MCF 10A (cell line): ENCODE data around the gene KPNA5. TPM values are rescaled to one million over a fixed set of nuclear protein-coding genes. Genes with fewer than 3 reads are reported as not detected.

Experiments
- Bru-seq: library from RNA; stranded (reverse); fragments of 400-500 nt; gene quantifications from one replicate; lab custom pipeline; 2021; lab: Mats Ljungman, UMichigan
- BruChase-seq, 2 experiments: library from RNA; stranded (reverse); fragments of 400-500 nt; gene quantifications; one replicate each; lab custom pipeline; 2021; lab: Mats Ljungman, UMichigan
- BruUV-seq: library from RNA; stranded (reverse); fragments of 400-500 nt; replicated peaks from 2 replicates; lab custom pipeline; 2021; lab: Mats Ljungman, UMichigan
- CTCF ChIA-PET: fragments of 300-600 bp; sonication (Branson Sonifier 250); formaldehyde crosslinking; extraction: SDS; loops from one replicate; lab custom pipeline; 2021; ENCODE audit warnings: antibody characterized with exemption, inconsistent platforms; lab: Yijun Ruan, JAX
- POLR2A ChIA-PET: fragments of 300-600, 350-650 bp; sonication (Branson Sonifier 250); formaldehyde crosslinking; extraction: SDS; loops from one replicate; lab custom pipeline; 2020; ENCODE audit warnings: antibody characterized with exemption, inconsistent platforms; lab: Yijun Ruan, JAX
- DNase-seq: peaks from one replicate; pipeline ENCODE4 v3.0.0-alpha.2; 2018; ENCODE audit not compliant: unreplicated experiment
- H3K27ac Mint-ChIP-seq: one replicate; pipeline ENCODE4 v1.8.0; 2022; ENCODE audit warnings: mild to moderate bottlenecking, low read depth, mixed read lengths; ENCODE audit not compliant: unreplicated experiment
- H3K27me3 Mint-ChIP-seq: one replicate; pipeline ENCODE4 v1.8.0; 2022; ENCODE audit warnings: mixed read lengths; ENCODE audit not compliant: insufficient read depth, unreplicated experiment
- H3K36me3 Mint-ChIP-seq: one replicate; pipeline ENCODE4 v1.8.0; 2022; ENCODE audit warnings: mild to moderate bottlenecking, moderate library complexity, mixed read lengths; ENCODE audit not compliant: insufficient read depth, unreplicated experiment
- H3K4me1 Mint-ChIP-seq: one replicate; pipeline ENCODE4 v1.8.0; 2022; ENCODE audit warnings: mixed read lengths; ENCODE audit not compliant: insufficient read depth, unreplicated experiment
- H3K4me3 Mint-ChIP-seq: one replicate; pipeline ENCODE4 v1.8.0; 2022; ENCODE audit warnings: mild to moderate bottlenecking, moderate library complexity, mixed read lengths; ENCODE audit not compliant: unreplicated experiment
- H3K9me3 Mint-ChIP-seq: one replicate; pipeline ENCODE4 v1.8.0; 2022; ENCODE audit warnings: mixed read lengths; ENCODE audit not compliant: unreplicated experiment
- CTCF ChIP-seq: fragments of 200-600 bp; IDR thresholded peaks from one replicate; pipeline ENCODE4 v1.8.0; 2022; ENCODE audit warnings: antibody characterized with exemption, mild to moderate bottlenecking; ENCODE audit not compliant: unreplicated experiment
- intact Hi-C: fragments of 100-400 bp; cut with micrococcal nuclease; formaldehyde crosslinking; loops from 2 replicates; pipeline ENCODE4 v1.14.1; 2022
- long read RNA-seq: library from polyadenylated mRNA; stranded (forward); transcript quantifications from one replicate; pipeline ENCODE4 v2.0.0, GENCODE V29; 2022
- total RNA-seq: library from RNA; stranded (reverse); gene quantifications from 2 replicates; pipeline ENCODE4 v1.2.3, GENCODE V29; 2022

KPNA5 gene
- total RNA-seq = 6.0 and 7.3 TPM in 2 replicates
- Bru-seq, nascent RNA = percentile 74 among the genes with signal in this experiment
- percentile 59 among the genes with signal in this experiment for BruChase-seq, experiment 1, labeled RNA remaining after a 6-hour chase
- percentile 72 among the genes with signal in this experiment for BruChase-seq, experiment 2, labeled RNA remaining after a 2-hour chase
- long read RNA-seq, full-length matches to known transcripts = 11 of 15 reads
- long read RNA-seq, partial matches to known transcripts = 1 of 15 reads
- long read RNA-seq, other reads (novel, unspliced or antisense) = 3 of 15 reads

GRCh38 chr6:116680880-116681672 lies at the start of gene KPNA5:
Gene KPNA5, plus strand, starts transcription at chr6:116681211. Its CDS starts 124 bp downstream, at chr6:116681335.
- H3K4me3 Mint-ChIP-seq = peak within 1 kb of the TSS; percentile 96
- ChIA-PET CTCF (interaction anchor here (0.6 to 1.0 kb wide), 8 partner anchors 10 to 782 kb away, joined by 3 to 4 read pairs (median 3); no protein-coding TSS in a partner anchor), POLR2A (interaction anchor here (0.6 to 3.1 kb wide), 11 partner anchors 12 to 662 kb away, joined by 3 to 68 read pairs (median 3); partner anchors contain the start of genes NT5DC1, RWDD1 and ZUP1)
- peaks cover 10% of the 10 kb centered on the region for H3K36me3 Mint-ChIP-seq
- BruUV-seq = TSS peak; percentile 41
- intact Hi-C loops = no loop called here
- peaks cover 11% of the 10 kb centered on the region for H3K4me1 Mint-ChIP-seq
- peak within 1 kb of the TSS; percentile 94 for H3K27ac Mint-ChIP-seq
- peak; percentile 89 for DNase-seq
- TF ChIP-seq CTCF = no peak
- H3K9me3 Mint-ChIP-seq = no peaks in the 10 kb centered on the region
- H3K27me3 Mint-ChIP-seq = no peaks in the 10 kb centered on the region

GRCh38 chr6:116631379-116631990 lies 49.5 kb upstream of the KPNA5 start:
- intact Hi-C loops = loop anchor here (10.0 kb wide), 1 partner anchor 417 kb away; no protein-coding TSS in a partner anchor
- CTCF ChIA-PET = interaction anchor here (0.8 to 1.6 kb wide), 2 partner anchors 15 to 353 kb away, joined by 4 read pairs; no protein-coding TSS in a partner anchor
- no peak overlapping the region for H3K4me3 Mint-ChIP-seq
- H3K27ac Mint-ChIP-seq = no peak overlapping the region
- H3K27me3 Mint-ChIP-seq = no peaks in the 10 kb centered on the region
- TF ChIP-seq CTCF = no peak
- no peaks in the 10 kb centered on the region for H3K4me1 Mint-ChIP-seq
- no peak for DNase-seq
- H3K9me3 Mint-ChIP-seq = no peaks in the 10 kb centered on the region
- POLR2A ChIA-PET = no interaction called here
- no TSS peak for BruUV-seq
- peaks cover 40% of the 10 kb centered on the region for H3K36me3 Mint-ChIP-seq

DNA sequence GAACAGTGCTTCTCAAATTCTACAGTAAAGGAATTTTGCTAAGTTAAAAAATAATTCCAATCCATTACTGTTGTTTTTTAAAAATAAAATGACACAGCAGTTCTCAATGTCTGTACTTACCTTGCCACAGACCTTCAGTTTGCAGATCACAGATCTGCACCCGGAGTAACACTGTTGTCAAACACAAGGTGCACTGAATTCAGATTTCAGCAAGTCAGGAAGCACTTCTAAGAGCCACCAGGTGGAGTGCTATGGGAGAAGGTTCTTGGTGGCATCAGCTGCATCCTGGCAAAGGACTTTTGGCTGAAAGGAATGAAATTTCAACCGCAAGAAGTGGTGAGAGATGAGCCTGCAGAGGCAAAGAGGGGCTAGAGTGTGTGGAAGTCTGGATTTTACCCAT lies 47.3 kb upstream of the KPNA5 start:
- Mint-ChIP-seq H3K9me3 (no peaks in the 10 kb centered on the region), H3K4me1 (peaks cover 5% of the 10 kb centered on the region), H3K27ac (no peak overlapping the region), H3K4me3 (no peak overlapping the region), H3K36me3 (peaks cover 47% of the 10 kb centered on the region), H3K27me3 (no peaks in the 10 kb centered on the region)
- intact Hi-C loops = loop anchor here (10.0 kb wide), 1 partner anchor 419 kb away; no protein-coding TSS in a partner anchor
- TF ChIP-seq CTCF = peak; percentile 23
- CTCF ChIA-PET = interaction anchor here (0.6 to 1.6 kb wide), 3 partner anchors 11 to 258 kb away, joined by 3 read pairs; no protein-coding TSS in a partner anchor
- BruUV-seq = no TSS peak
- peak; percentile 19 for DNase-seq
- POLR2A ChIA-PET = interaction anchor here (0.8 kb wide), 1 partner anchor 64 kb away, joined by 3 read pairs; no protein-coding TSS in a partner anchor
